Gastroesophageal sphincter (tissue), 3 donors: ENCODE measurements around the gene KCNJ11.

Experiments
- POLR2A ChIP-seq, 2 donors: fragments of 450-650 bp; IDR thresholded peaks; one replicate each; pipeline ENCODE4 v1.6.1; 2017; ENCODE audit warnings: antibody characterized with exemption in 2 of 2, mild to moderate bottlenecking in 2 of 2, moderate library complexity in 1 of 2
- TF ChIP-seq, protein P1 (sequence below), 4 experiments: fragments of 200-600 bp in 2 of 4; fragments of 450-650 bp in 2 of 4; sonication (generic) in 1 of 4; IDR thresholded peaks; one replicate each; pipeline ENCODE4 v1.5.1; 2017 to 2019; ENCODE audit warnings: antibody characterized with exemption in 4 of 4, mild to moderate bottlenecking in 2 of 4, moderate library complexity in 2 of 4

DNA sequence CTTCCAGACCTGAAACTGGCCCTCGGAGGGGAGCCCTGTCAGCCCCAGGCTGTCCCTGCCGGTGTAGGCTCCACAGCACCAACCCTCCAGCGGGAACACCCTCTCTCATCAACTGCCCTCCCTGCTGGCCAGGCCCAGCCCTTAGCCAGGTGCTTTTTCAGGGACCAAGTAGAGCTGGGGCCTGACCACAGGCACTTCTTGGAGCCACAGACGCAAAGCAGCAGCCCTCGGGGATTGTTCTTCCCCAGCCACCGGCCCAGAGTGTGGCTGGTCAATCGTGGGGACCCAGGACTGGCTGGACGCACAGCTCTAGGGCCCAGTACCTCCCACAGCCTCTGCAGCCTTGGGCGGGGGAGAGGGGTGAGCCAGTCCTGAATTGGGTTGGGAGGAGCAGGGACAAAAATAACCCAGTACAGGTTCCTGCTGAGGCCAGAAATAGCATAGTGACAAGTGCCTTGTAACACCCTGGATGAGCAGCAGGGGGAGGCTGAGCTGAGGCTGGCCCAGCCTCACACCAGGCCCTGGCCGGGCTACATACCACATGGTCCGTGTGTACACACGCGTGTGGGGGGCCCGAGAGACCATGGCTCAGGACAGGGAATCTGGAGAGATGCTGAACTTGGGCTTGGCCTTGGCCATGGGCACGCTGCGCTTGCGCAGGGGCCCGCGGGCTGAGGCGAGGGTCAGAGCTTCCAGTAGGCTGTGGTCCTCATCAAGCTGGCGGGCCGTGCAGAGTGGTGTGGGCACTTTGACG lies 2.0 kb downstream of the KCNJ11 start:
- TF ChIP-seq, protein P1, sequence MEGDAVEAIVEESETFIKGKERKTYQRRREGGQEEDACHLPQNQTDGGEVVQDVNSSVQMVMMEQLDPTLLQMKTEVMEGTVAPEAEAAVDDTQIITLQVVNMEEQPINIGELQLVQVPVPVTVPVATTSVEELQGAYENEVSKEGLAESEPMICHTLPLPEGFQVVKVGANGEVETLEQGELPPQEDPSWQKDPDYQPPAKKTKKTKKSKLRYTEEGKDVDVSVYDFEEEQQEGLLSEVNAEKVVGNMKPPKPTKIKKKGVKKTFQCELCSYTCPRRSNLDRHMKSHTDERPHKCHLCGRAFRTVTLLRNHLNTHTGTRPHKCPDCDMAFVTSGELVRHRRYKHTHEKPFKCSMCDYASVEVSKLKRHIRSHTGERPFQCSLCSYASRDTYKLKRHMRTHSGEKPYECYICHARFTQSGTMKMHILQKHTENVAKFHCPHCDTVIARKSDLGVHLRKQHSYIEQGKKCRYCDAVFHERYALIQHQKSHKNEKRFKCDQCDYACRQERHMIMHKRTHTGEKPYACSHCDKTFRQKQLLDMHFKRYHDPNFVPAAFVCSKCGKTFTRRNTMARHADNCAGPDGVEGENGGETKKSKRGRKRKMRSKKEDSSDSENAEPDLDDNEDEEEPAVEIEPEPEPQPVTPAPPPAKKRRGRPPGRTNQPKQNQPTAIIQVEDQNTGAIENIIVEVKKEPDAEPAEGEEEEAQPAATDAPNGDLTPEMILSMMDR (IDR thresholded peaks at IDR 0.05): peak in 3 of 4 experiments; percentile 47 to 65 (median 61)
- TF ChIP-seq POLR2A (IDR thresholded peaks at IDR 0.05): no peak
